ENCODE measurements around the gene TTC38. TPM values are rescaled to one million over a fixed set of nuclear protein-coding genes. Genes with fewer than 3 reads are reported as not detected.

Gene TTC38
- total RNA-seq, 2 donors from 2014 or later: 22.6 to 41.7 TPM

GRCh38 chr22:46289244-46289891 lies 21.6 kb downstream of the TTC38 start:
- Histone ChIP-seq H3K36me3 (peaks cover 56% of the 10 kb centered on the region), H3K9me3 (no peaks in the 10 kb centered on the region), H3K4me1 (peaks cover 0 to 36% of the 10 kb centered on the region in 2 donors), H3K4me3 (no peak overlapping the region), H3K27ac (peak overlapping the region; percentile 77 to 84), H3K27me3 (no peaks in the 10 kb centered on the region)
- DNase-seq (ENCODE audit: low spot score): no peak
- TF ChIP-seq, protein P1, sequence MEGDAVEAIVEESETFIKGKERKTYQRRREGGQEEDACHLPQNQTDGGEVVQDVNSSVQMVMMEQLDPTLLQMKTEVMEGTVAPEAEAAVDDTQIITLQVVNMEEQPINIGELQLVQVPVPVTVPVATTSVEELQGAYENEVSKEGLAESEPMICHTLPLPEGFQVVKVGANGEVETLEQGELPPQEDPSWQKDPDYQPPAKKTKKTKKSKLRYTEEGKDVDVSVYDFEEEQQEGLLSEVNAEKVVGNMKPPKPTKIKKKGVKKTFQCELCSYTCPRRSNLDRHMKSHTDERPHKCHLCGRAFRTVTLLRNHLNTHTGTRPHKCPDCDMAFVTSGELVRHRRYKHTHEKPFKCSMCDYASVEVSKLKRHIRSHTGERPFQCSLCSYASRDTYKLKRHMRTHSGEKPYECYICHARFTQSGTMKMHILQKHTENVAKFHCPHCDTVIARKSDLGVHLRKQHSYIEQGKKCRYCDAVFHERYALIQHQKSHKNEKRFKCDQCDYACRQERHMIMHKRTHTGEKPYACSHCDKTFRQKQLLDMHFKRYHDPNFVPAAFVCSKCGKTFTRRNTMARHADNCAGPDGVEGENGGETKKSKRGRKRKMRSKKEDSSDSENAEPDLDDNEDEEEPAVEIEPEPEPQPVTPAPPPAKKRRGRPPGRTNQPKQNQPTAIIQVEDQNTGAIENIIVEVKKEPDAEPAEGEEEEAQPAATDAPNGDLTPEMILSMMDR (IDR thresholded peaks at IDR 0.05): no peak

- no peak for DNase-seq (ENCODE audit: low spot score)
- H3K27ac ChIP-seq: peak overlapping the region; percentile 77 to 84
These were observed 22.5 kb downstream of the TTC38 start for GRCh38 chr22:46290121-46290842.

DNA sequence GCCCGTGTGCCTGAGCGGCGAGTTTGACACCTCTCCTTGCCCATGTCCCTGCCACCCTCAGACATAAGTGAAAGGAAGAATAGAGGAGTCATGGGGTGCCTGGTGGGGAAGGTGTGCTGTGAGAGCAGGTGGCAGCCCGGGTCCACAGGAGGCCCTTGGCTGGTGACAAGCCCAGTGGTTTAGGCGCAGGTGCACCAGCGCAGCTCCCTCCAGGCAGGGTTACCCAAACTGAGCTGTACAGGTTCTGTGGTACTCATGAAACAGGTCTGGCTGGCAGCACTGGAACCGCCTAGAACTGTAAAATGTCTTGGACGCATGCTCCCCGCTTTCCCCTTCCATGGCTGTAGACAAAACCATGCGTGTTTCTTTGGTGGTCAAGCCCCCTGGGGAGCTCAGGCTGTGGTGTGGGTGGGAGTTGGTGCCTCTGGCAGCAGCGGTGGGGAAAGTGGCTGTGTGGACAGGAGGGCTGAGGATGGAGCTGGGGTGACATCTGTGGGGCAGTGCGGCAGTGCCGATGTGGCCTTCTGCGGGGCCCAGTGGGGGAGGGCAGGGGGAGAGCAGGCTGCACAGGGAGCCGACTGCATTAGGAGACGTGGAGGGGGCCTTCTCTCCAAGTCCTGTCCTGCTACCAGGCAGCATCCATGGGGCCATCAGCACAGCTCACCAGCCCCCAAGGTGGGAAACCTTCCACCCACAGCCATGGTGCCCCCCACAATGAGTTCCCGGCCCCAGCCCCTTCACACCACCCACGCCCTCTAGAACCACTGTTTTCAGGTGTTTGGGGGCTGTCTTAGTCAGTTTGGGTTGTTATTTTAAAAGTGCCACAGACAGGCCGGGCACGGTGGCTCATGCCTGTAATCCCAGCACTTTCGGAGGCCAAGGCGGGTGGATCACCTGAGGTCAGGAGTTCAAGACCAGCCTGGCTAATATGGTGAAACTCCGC lies 23.3 kb downstream of the TTC38 start:
- TF ChIP-seq, protein P1 (IDR thresholded peaks at IDR 0.05): no peak
- Histone ChIP-seq H3K27ac (peak overlapping the region; percentile 77 to 84), H3K27me3 (no peaks in the 10 kb centered on the region), H3K36me3 (peaks cover 40% of the 10 kb centered on the region), H3K4me3 (no peak overlapping the region), H3K4me1 (peaks cover 0 to 42% of the 10 kb centered on the region in 2 donors), H3K9me3 (no peaks in the 10 kb centered on the region)
- DNase-seq (ENCODE audit: low spot score): no peak

More at GRCh38 chr22:46290121-46290842, 22.5 kb downstream of the TTC38 start:
- Histone ChIP-seq H3K27me3 (no peaks in the 10 kb centered on the region), H3K9me3 (no peaks in the 10 kb centered on the region), H3K4me3 (no peak overlapping the region), H3K4me1 (peaks cover 0 to 36% of the 10 kb centered on the region in 2 donors), H3K36me3 (peaks cover 48% of the 10 kb centered on the region)
- TF ChIP-seq, protein P1 (IDR thresholded peaks at IDR 0.05): no peak

DNA sequence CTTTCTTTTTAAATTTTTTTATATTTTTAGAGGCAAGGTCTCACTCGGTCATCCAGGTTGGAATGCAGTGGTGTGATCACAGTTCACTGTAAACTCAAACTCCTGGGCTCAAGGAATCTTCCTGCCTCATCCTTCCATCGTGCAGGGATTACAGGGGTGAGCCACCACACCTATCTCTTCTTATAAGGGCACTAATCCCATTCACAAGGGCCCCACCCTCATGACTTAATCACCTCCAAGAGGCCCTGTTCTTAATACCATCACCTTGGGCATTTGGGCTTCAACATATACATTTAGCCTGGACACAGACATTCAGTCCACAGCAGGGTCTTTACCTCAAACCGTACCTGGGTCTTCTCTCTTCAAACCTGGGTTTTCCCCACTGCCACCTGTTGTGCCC lies 24.4 kb downstream of the TTC38 start:
- Histone ChIP-seq H3K36me3 (peaks cover 30% of the 10 kb centered on the region), H3K9me3 (no peaks in the 10 kb centered on the region), H3K4me3 (no peak overlapping the region), H3K4me1 (peaks cover 0 to 50% of the 10 kb centered on the region in 2 donors), H3K27me3 (no peaks in the 10 kb centered on the region), H3K27ac (peak overlapping the region in 1 of 2 donors; percentile 84)
- TF ChIP-seq, protein P1 (IDR thresholded peaks at IDR 0.05): no peak
- no peak for DNase-seq (ENCODE audit: low spot score)

- Histone ChIP-seq H3K4me3 (no peak overlapping the region), H3K9me3 (no peaks in the 10 kb centered on the region), H3K27me3 (no peaks in the 10 kb centered on the region), H3K36me3 (peaks cover 28% of the 10 kb centered on the region), H3K4me1 (peaks cover 0 to 49% of the 10 kb centered on the region in 2 donors), H3K27ac (peak overlapping the region in 1 of 2 donors; percentile 84)
- no peak for DNase-seq (ENCODE audit: low spot score)
- TF ChIP-seq, protein P1 (IDR thresholded peaks at IDR 0.05): no peak
These were observed 24.9 kb downstream of the TTC38 start for GRCh38 chr22:46292732-46293131.

Data from right atrium auricular region (tissue), 2 donors.